ENCODE data around the gene OASL. TPM values are rescaled to one million over a fixed set of nuclear protein-coding genes. Genes with fewer than 3 reads are reported as not detected.

Gene OASL
- total and polyA plus RNA-seq, 2 of the 4 experiments (the other 2 are of a cell fraction), result under 0.01 to 0.05 TPM

DNA sequence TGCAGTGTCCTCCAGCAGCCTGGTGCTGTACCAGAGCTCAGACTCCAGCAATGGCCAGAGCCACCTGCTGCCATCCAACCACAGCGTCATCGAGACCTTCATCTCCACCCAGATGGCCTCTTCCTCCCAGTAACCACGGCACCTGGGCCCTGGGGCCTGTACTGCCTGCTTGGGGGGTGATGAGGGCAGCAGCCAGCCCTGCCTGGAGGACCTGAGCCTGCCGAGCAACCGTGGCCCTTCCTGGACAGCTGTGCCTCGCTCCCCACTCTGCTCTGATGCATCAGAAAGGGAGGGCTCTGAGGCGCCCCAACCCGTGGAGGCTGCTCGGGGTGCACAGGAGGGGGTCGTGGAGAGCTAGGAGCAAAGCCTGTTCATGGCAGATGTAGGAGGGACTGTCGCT lies 38.0 kb downstream of the OASL start:
- Histone ChIP-seq H3K27ac (ENCODE audit: insufficient read depth, low read length) (no peak overlapping the region), H2BK120ac (ENCODE audit: low read depth, low read length) (no peak overlapping the region), H2AFZ (replicated peaks; ENCODE audit: low read length, poor library complexity) (no peak overlapping the region), H3K23ac (ENCODE audit: low read depth, low read length) (no peak overlapping the region), H3K4me2 (ENCODE audit: low read depth, low read length) (no peak overlapping the region), H3K4ac (ENCODE audit: low read depth, low read length) (no peak overlapping the region), H3K9me3 (ENCODE audit: control insufficient read depth, insufficient read depth, low read length) (no peaks in the 10 kb centered on the region), H4K20me1 (ENCODE audit: insufficient read depth, low read length) (no peaks in the 10 kb centered on the region), H2BK5ac (ENCODE audit: low read depth, low read length, poor library complexity, severe bottlenecking) (no peak overlapping the region), H3K4me1 (ENCODE audit: control insufficient read depth, insufficient read depth, low read length) (peaks cover 4% of the 10 kb centered on the region; the same call in 1 of the 2 replicates), H3K14ac (replicated peaks; ENCODE audit: low read depth, low read length) (no peak overlapping the region), H2BK15ac (ENCODE audit: low read depth, low read length) (no peak overlapping the region), H3K4me3 (ENCODE audit: insufficient read depth, low read depth, low read length) (no peak overlapping the region), H3K27me3 (ENCODE audit: control insufficient read depth, insufficient read depth, low read length) (no peaks in the 10 kb centered on the region; the same call in 1 of the 2 replicates), H2AK5ac (ENCODE audit: low read depth, low read length) (no peak overlapping the region), H3K79me1 (ENCODE audit: low read depth in 1 of 2, low read length in 2 of 2) (no peaks in the 10 kb centered on the region), H3K56ac (ENCODE audit: extremely low read depth, insufficient read depth, low read length) (no peak overlapping the region), H4K8ac (ENCODE audit: low read depth in 2 of 2, low read length in 2 of 2) (no peak overlapping the region), H3K18ac (ENCODE audit: low read depth, low read length) (no peak overlapping the region), H2BK20ac (ENCODE audit: low read depth, low read length) (no peak overlapping the region), H4K91ac (ENCODE audit: insufficient read depth, low read depth, low read length) (no peak overlapping the region), H2AK9ac (replicated peaks; ENCODE audit: low read depth, low read length, poor library complexity) (no peak overlapping the region), H3K9me1 (ENCODE audit: insufficient read depth, low read length) (no peaks in the 10 kb centered on the region), H3K36me3 (ENCODE audit: control insufficient read depth, insufficient read depth, low read length) (peaks cover 19% of the 10 kb centered on the region), H3K9ac (ENCODE audit: low read depth, low read length) (no peak overlapping the region), H4K5ac (ENCODE audit: low read depth, low read length) (no peak overlapping the region)
- dilution Hi-C loops (cut with HindIII; ENCODE audit: low sequenced_read_pairs, unreplicated experiment) (no loop called here), in situ Hi-C loops (cut with MboI; ENCODE audit: low sequenced_read_pairs) (no loop called here), intact Hi-C loops (cut with micrococcal nuclease) (no loop called here)
- DNase-seq (no peak), ATAC-seq (ENCODE audit: low read depth) (no peak)
- 100% methylated on average over 1 of the region's 11 CpGs; no CpG with 5 or more reads in 1 of the 2 experiments for WGBS, 2 experiments (ENCODE audit: extremely low coverage in 2 of 2, insufficient read length in 1 of 2)
- CTCF ChIA-PET, result no interaction called here
- TF ChIP-seq, protein P1, sequence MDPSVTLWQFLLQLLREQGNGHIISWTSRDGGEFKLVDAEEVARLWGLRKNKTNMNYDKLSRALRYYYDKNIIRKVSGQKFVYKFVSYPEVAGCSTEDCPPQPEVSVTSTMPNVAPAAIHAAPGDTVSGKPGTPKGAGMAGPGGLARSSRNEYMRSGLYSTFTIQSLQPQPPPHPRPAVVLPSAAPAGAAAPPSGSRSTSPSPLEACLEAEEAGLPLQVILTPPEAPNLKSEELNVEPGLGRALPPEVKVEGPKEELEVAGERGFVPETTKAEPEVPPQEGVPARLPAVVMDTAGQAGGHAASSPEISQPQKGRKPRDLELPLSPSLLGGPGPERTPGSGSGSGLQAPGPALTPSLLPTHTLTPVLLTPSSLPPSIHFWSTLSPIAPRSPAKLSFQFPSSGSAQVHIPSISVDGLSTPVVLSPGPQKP (IDR thresholded peaks at IDR 0.05; ENCODE audit: borderline replicate concordance, low read depth, low read length), result no peak
- TF ChIP-seq MAFK (IDR thresholded peaks at IDR 0.05; ENCODE audit: low read depth, low read length) (no peak), MAZ (IDR thresholded peaks at IDR 0.05; ENCODE audit: borderline replicate concordance, low read depth, low read length) (no peak), FOS (IDR thresholded peaks at IDR 0.05; ENCODE audit: low read depth, low read length) (no peak), SMC3 (IDR thresholded peaks at IDR 0.05; ENCODE audit: low read depth, low read length) (no peak), POLR2A (IDR thresholded peaks at IDR 0.05; ENCODE audit: low read depth, low read length) (no peak), RAD21 (IDR thresholded peaks at IDR 0.05; ENCODE audit: low read length) (no peak), RFX5 (IDR thresholded peaks at IDR 0.05; ENCODE audit: low read depth, low read length) (no peak), NFE2L2 (IDR thresholded peaks at IDR 0.05; ENCODE audit: low read depth, low read length) (no peak), CEBPB (IDR thresholded peaks at IDR 0.05; ENCODE audit: low read depth, low read length) (no peak), CHD1 (IDR thresholded peaks at IDR 0.05; ENCODE audit: low read depth, low read length) (no peak), MXI1 (IDR thresholded peaks at IDR 0.05; ENCODE audit: borderline replicate concordance, low read depth, low read length) (no peak), RCOR1 (IDR thresholded peaks at IDR 0.05; ENCODE audit: insufficient replicate concordance, low read length) (no peak), BHLHE40 (IDR thresholded peaks at IDR 0.05; ENCODE audit: low read depth, low read length) (no peak)
- TF ChIP-seq, protein P2, sequence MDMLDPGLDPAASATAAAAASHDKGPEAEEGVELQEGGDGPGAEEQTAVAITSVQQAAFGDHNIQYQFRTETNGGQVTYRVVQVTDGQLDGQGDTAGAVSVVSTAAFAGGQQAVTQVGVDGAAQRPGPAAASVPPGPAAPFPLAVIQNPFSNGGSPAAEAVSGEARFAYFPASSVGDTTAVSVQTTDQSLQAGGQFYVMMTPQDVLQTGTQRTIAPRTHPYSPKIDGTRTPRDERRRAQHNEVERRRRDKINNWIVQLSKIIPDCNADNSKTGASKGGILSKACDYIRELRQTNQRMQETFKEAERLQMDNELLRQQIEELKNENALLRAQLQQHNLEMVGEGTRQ (IDR thresholded peaks at IDR 0.05; ENCODE audit: low read depth, low read length), result no peak
- TF ChIP-seq, protein P3, sequence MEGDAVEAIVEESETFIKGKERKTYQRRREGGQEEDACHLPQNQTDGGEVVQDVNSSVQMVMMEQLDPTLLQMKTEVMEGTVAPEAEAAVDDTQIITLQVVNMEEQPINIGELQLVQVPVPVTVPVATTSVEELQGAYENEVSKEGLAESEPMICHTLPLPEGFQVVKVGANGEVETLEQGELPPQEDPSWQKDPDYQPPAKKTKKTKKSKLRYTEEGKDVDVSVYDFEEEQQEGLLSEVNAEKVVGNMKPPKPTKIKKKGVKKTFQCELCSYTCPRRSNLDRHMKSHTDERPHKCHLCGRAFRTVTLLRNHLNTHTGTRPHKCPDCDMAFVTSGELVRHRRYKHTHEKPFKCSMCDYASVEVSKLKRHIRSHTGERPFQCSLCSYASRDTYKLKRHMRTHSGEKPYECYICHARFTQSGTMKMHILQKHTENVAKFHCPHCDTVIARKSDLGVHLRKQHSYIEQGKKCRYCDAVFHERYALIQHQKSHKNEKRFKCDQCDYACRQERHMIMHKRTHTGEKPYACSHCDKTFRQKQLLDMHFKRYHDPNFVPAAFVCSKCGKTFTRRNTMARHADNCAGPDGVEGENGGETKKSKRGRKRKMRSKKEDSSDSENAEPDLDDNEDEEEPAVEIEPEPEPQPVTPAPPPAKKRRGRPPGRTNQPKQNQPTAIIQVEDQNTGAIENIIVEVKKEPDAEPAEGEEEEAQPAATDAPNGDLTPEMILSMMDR (conservative IDR thresholded peaks at IDR 0.05; ENCODE audit: low read depth, low read length), result no peak
- POLR2A ChIA-PET (ENCODE audit: unreplicated experiment), result interaction anchor here (0.5 kb wide), 1 partner anchor 710 kb away, joined by 21 read pairs; no protein-coding TSS in a partner anchor
- no TSS peak for BruUV-seq (replicated peaks)

Data from IMR-90 (cell line).